ENCODE data around the gene DAG1. TPM values are rescaled to one million over a fixed set of nuclear protein-coding genes. Genes with fewer than 3 reads are reported as not detected.
"Not testable (repeated sequence)": the region's sequence is repeated elsewhere in the genome, so short reads cannot be mapped to it uniquely, and the experiment has no call there.

Gene DAG1
- total RNA-seq, 1 experiment from 2014 or later = 87.4 TPM

DNA sequence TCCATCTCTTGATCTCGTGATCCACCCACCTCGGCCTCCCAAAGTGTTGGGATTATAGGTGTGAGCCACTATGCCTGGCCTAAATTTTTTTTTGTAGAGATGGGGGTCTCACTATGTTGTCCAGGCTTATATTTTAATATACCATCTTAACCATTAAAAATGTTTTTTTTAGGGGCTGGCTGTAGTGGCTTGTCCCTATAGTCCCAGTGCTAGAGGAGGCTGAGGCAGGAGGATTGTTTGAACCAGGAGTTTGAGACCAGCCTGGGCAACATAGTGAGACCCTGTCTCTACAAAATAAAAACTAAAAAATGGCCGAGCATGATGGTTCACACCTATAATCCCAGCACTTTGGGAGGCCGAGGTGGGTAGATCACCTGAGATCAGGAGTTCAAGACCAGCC is 26.8 kb downstream of the DAG1 start:
- not testable (repeated sequence) for H3K36me3 ChIP-seq (replicated peaks; ENCODE audit: control insufficient read depth, insufficient read depth, low read length); H3K27me3 ChIP-seq (ENCODE audit: control insufficient read depth, insufficient read depth, low read length)

DNA sequence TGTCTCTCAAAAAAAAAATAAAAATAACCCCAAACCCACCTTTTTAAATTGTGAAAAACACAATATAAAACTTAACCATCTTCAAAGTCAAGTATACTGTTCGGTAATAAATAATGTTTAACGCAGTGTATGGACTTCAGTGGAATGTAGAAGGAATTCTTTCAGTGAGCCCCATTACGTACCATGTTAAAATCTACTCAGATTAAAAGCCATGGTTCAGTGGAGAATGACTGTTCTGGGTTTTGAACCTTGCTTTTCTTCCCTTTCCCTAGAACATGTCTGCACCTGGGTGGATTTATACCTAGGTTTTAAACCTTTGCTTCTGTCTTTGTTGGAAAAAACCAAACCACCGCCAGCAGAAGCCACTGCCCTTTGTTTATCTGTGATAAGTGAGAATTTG is 27.5 kb downstream of the DAG1 start:
- no peaks in the 10 kb centered on the region for H3K27me3 ChIP-seq (ENCODE audit: control insufficient read depth, insufficient read depth, low read length)
- peaks cover 2% of the 10 kb centered on the region for H3K36me3 ChIP-seq (replicated peaks; ENCODE audit: control insufficient read depth, insufficient read depth, low read length)
- DNase-seq = no peak
- no peak overlapping the region for H3K4me3 ChIP-seq (ENCODE audit: insufficient read depth, low read depth, low read length)

More for the DNA sequence above, 26.8 kb downstream of the DAG1 start:
- not testable (repeated sequence) for DNase-seq; H3K4me3 ChIP-seq (ENCODE audit: insufficient read depth, low read depth, low read length)

DNA sequence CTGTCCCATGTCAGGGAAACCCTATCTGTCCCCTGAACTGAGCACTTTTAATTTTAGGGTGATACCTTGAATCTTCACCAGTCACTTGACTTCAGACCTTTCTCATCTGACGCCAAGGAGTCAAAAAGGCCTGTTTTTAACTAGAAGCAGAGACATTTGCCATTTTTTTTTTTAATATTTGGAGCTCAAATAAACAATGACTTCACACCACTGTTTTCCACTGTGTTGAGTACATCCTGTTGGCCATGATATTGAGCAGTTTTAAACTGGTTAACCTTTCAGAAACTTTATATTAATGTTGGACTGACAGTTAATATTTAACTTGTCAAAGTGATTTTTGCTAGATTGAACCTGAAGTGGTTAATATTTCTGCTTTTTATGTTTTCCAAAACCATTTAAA is 28.2 kb downstream of the DAG1 start:
- no peak overlapping the region for H3K4me3 ChIP-seq (ENCODE audit: insufficient read depth, low read depth, low read length)
- 0 out of 2 replicates have a peak, but pooled peaks cover 1% of the 10 kb centered on the region for H3K36me3 ChIP-seq (replicated peaks; ENCODE audit: control insufficient read depth, insufficient read depth, low read length)
- no peak for DNase-seq
- H3K27me3 ChIP-seq (ENCODE audit: control insufficient read depth, insufficient read depth, low read length) = no peaks in the 10 kb centered on the region

DNA sequence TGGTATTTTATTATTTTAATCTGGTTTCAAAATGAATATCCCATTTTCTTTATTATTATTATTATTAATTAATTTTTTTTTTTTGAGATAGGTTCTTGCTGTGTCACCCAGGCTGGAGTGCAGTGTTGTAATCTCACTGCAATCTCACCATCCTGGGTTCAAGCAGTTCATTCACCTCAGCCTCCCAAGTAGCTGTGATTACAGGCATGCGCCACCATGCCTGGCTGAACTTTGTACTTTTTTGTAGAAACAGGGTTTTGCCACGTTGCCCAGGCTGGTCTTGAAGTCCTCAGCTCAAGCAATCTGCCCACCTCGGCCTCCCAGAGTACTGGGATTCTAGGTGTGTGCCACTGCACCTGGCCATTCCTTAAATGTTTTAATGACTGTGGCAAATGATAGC is 28.6 kb downstream of the DAG1 start:
- Histone ChIP-seq H3K27me3 (ENCODE audit: control insufficient read depth, insufficient read depth, low read length) (no peaks in the 10 kb centered on the region), H3K4me3 (ENCODE audit: insufficient read depth, low read depth, low read length) (no peak overlapping the region), H3K36me3 (replicated peaks; ENCODE audit: control insufficient read depth, insufficient read depth, low read length) (0 out of 2 replicates have a peak, but pooled peaks cover 1% of the 10 kb centered on the region)
- DNase-seq = no peak

GRCh38 chr3:49500205-49500731 is 30.2 kb downstream of the DAG1 start:
- DNase-seq = no peak
- H3K36me3 ChIP-seq (replicated peaks; ENCODE audit: control insufficient read depth, insufficient read depth, low read length) = 0 out of 2 replicates have a peak, but pooled peaks cover 1% of the 10 kb centered on the region
- no peaks in the 10 kb centered on the region for H3K27me3 ChIP-seq (ENCODE audit: control insufficient read depth, insufficient read depth, low read length)
- no peak overlapping the region for H3K4me3 ChIP-seq (ENCODE audit: insufficient read depth, low read depth, low read length)

DNA sequence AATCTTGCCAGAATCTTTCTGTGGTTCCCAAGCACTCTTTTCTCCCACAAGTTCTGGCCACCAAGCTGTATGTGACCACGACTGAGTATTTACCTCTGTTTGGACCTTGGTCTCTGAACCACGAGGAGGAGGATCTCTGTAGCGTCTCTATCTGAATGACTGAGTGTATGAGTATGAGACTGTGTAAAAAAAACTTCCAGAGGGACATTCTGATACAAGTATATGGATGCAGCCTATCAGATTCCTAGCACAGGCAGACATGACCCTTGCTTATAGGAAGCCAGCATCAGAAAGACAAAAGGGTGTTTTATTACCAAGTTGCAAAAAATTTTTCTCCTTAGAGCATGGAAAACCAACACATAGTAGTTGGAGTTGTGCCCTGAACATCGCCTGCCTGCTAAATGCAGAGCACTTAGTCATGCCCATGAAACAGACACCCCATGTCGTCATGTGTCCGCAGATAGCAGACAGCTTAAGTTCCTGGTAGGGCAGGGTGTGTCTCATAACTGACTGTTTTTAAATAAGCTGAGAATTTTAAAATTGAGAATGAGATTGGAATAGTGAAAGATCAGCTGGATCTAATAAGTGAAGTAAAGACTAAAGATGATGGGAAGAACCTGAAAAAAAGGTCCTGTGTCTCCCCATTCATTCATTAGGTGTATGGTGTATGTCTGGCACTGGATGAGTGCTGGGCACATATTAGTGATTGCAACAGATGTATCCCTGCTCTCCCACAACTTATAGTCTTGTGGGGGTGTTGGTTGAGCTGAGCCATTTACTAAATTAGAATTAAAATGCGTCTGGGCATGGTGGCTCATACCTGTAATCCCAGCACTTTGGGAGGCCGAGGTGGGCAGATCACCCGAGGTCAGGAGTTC is 30.9 kb downstream of the DAG1 start:
- H3K4me3 ChIP-seq (ENCODE audit: insufficient read depth, low read depth, low read length) = no peak overlapping the region
- no peaks in the 10 kb centered on the region for H3K27me3 ChIP-seq (ENCODE audit: control insufficient read depth, insufficient read depth, low read length)
- 0 out of 2 replicates have a peak, but pooled peaks cover 1% of the 10 kb centered on the region for H3K36me3 ChIP-seq (replicated peaks; ENCODE audit: control insufficient read depth, insufficient read depth, low read length)
- no peak for DNase-seq

DNA sequence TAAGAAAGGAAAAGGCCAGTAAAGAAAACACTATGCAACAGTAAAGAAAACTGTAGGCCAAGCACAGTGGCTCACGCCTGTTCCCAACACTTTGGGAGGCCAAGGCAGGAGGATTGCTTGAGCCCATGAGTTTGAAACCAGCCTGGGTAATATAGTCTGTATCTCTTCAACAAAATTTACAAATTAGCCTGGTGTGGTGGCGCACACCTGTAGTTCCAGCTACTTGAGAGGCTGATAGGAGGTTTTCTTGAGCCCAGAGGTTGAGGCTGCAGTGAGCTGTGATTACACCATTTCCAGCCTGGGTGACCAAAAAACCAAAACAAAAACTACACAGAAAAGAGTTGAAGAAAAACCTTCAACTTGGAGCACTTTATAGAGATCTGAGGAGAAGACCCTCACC is 31.8 kb downstream of the DAG1 start:
- DNase-seq = no peak

GRCh38 chr3:49506906-49507305 is 36.8 kb downstream of the DAG1 start:
- no peak for DNase-seq
- Histone ChIP-seq H3K27me3 (ENCODE audit: control insufficient read depth, insufficient read depth, low read length) (no peaks in the 10 kb centered on the region), H3K36me3 (replicated peaks; ENCODE audit: control insufficient read depth, insufficient read depth, low read length) (peaks cover 17% of the 10 kb centered on the region), H3K4me3 (ENCODE audit: insufficient read depth, low read depth, low read length) (no peak overlapping the region)

More for the DNA sequence above, 31.8 kb downstream of the DAG1 start:
- no peak overlapping the region for H3K4me3 ChIP-seq (ENCODE audit: insufficient read depth, low read depth, low read length)
- H3K27me3 ChIP-seq (ENCODE audit: control insufficient read depth, insufficient read depth, low read length) = no peaks in the 10 kb centered on the region
- H3K36me3 ChIP-seq (replicated peaks; ENCODE audit: control insufficient read depth, insufficient read depth, low read length) = 0 out of 2 replicates have a peak, but pooled peaks cover 1% of the 10 kb centered on the region

GRCh38 chr3:49509028-49509561 is 39.0 kb downstream of the DAG1 start:
- H3K27me3 ChIP-seq (ENCODE audit: control insufficient read depth, insufficient read depth, low read length) = no peaks in the 10 kb centered on the region
- peaks cover 19% of the 10 kb centered on the region for H3K36me3 ChIP-seq (replicated peaks; ENCODE audit: control insufficient read depth, insufficient read depth, low read length)
- H3K4me3 ChIP-seq (ENCODE audit: insufficient read depth, low read depth, low read length) = no peak overlapping the region
- DNase-seq = no peak

DNA sequence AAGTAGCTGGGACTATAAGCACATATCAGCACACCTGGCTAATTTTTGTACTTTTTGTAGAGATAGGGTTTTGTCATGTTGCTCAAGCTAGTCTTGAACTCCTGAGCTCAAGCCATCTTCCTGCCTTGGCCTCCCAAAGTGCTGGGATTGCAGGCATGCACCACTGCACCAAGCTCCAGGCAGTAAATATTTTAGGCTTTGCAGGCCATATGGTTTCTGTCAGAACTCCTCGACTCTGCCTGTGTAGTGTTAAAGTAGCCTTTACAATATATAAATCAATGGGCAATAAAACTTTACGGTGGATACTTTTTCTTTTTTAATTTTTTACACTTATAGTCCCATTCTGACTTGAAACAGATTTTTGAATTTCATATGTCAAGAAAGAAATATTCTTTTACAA is 41.6 kb downstream of the DAG1 start:
- Histone ChIP-seq H3K36me3 (replicated peaks; ENCODE audit: control insufficient read depth, insufficient read depth, low read length) (peaks cover 20% of the 10 kb centered on the region), H3K27me3 (ENCODE audit: control insufficient read depth, insufficient read depth, low read length) (no peaks in the 10 kb centered on the region), H3K4me3 (ENCODE audit: insufficient read depth, low read depth, low read length) (no peak overlapping the region)
- DNase-seq = no peak

DNA sequence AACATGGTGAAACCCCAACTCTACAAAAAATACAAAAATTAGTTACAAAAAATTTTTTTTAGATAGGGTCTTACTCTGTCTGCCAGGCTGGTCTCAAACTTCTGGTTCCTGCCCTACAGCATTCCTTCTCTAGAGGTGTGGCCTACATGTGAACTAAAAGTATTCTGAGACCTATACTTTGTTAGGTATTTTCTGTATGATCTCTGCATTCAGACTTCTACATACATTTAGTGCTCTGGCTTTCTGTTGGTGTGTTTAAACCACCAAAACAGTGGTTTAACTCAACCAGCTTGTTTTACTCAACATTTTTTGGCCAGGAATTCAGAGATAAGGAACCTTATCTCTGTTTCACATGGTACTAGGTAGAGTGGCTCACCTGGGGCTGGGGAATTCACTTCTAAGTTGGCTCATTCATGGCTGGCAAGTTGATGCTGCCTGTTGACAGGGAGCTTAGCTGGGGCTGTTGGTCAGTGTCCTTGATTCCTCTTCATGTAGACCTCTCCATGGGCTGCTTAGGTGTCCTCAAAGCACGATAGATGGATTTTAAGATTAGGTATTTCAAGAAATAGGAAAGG is 42.8 kb downstream of the DAG1 start:
- DNase-seq = no peak
- H3K4me3 ChIP-seq (ENCODE audit: insufficient read depth, low read depth, low read length) = no peak overlapping the region
- H3K27me3 ChIP-seq (ENCODE audit: control insufficient read depth, insufficient read depth, low read length) = no peaks in the 10 kb centered on the region
- peaks cover 20% of the 10 kb centered on the region for H3K36me3 ChIP-seq (replicated peaks; ENCODE audit: control insufficient read depth, insufficient read depth, low read length)

DNA sequence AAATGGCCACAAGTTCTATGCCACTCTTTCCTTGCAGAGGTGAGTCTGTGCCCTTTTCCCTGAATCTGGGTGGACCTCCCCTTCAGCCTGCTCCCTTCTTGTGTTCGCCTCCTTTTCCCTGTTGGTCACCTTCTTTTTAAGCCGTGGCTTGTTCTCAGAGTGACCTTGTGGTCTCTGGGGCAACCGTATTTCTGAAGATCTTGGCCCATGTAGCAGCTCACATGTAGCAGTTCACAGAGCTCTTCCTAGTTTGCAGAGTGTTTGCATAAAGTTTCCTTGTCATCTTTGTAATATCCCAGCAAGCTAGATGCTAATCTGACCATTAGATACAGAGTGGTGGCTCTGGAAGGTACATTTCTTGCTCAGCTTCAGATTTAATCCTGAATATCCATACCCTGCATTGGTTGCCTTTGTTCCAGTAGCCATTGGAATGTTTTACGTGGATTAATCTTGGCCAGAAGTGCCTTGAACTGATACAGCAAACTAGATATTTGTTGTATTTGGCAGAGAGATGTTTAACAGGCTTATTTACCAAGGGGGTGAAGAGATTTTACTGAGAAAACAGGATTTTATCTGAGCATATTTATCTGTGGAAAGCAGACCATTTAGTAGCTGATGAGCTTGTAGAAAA is 43.5 kb downstream of the DAG1 start:
- no peak for DNase-seq
- H3K4me3 ChIP-seq (ENCODE audit: insufficient read depth, low read depth, low read length) = no peak overlapping the region
- peaks cover 23% of the 10 kb centered on the region for H3K36me3 ChIP-seq (replicated peaks; ENCODE audit: control insufficient read depth, insufficient read depth, low read length)
- no peaks in the 10 kb centered on the region for H3K27me3 ChIP-seq (ENCODE audit: control insufficient read depth, insufficient read depth, low read length)

- Histone ChIP-seq H3K4me3 (ENCODE audit: insufficient read depth, low read depth, low read length) (no peak overlapping the region), H3K27me3 (ENCODE audit: control insufficient read depth, insufficient read depth, low read length) (no peaks in the 10 kb centered on the region), H3K36me3 (replicated peaks; ENCODE audit: control insufficient read depth, insufficient read depth, low read length) (peaks cover 11% of the 10 kb centered on the region)
- no peak for DNase-seq
Observed at GRCh38 chr3:49518016-49518415, 47.9 kb downstream of the DAG1 start.

GRCh38 chr3:49518441-49518840 is 48.4 kb downstream of the DAG1 start:
- DNase-seq = no peak
- no peak overlapping the region for H3K4me3 ChIP-seq (ENCODE audit: insufficient read depth, low read depth, low read length)
- H3K27me3 ChIP-seq (ENCODE audit: control insufficient read depth, insufficient read depth, low read length) = no peaks in the 10 kb centered on the region
- H3K36me3 ChIP-seq (replicated peaks; ENCODE audit: control insufficient read depth, insufficient read depth, low read length) = peaks cover 9% of the 10 kb centered on the region
